ENCODE results near the gene KPNB1.

Gene KPNB1

GRCh38 chr17:47714773-47715396 is 65.2 kb downstream of the KPNB1 start:
- no peak for DNase-seq

GRCh38 chr17:47715669-47716325 is 66.1 kb downstream of the KPNB1 start:
- no peak for DNase-seq

- no peak for DNase-seq
These were observed 66.7 kb downstream of the KPNB1 start for GRCh38 chr17:47716375-47716774.

GRCh38 chr17:47717261-47717697 is 67.6 kb downstream of the KPNB1 start:
- peak; percentile 67 to 72 for DNase-seq

- DNase-seq: peak; percentile 67 to 70
These were observed 68.4 kb downstream of the KPNB1 start for GRCh38 chr17:47717979-47718621.

GRCh38 chr17:47718634-47719405 is 69.1 kb downstream of the KPNB1 start:
- DNase-seq: peak in 1 of 2 experiments; percentile 53

- DNase-seq: peak; percentile 89 to 90
These were observed 69.9 kb downstream of the KPNB1 start for GRCh38 chr17:47719411-47720152.

GRCh38 chr17:47720196-47720595 is 70.5 kb downstream of the KPNB1 start:
- DNase-seq: peak in 1 of 2 experiments; percentile 65

- peak; percentile 98 for DNase-seq
These were observed 71.2 kb downstream of the KPNB1 start for GRCh38 chr17:47720754-47721533.

GRCh38 chr17:47721725-47722124 is 72.0 kb downstream of the KPNB1 start:
- DNase-seq: peak in 1 of 2 experiments; percentile 58

- no peak for DNase-seq
These were observed 75.0 kb downstream of the KPNB1 start for GRCh38 chr17:47724705-47725104.

- DNase-seq: no peak
These were observed 75.9 kb downstream of the KPNB1 start for GRCh38 chr17:47725446-47726111.

- DNase-seq: peak; percentile 22 to 24
These were observed 77.3 kb downstream of the KPNB1 start for GRCh38 chr17:47726796-47727703.

GRCh38 chr17:47727704-47728036 is 78.0 kb downstream of the KPNB1 start:
- peak; percentile 15 to 16 for DNase-seq

- DNase-seq: peak; percentile 38 to 39
These were observed 78.6 kb downstream of the KPNB1 start for GRCh38 chr17:47728214-47728877.

- DNase-seq: peak; percentile 48 to 50
These were observed 79.8 kb downstream of the KPNB1 start for GRCh38 chr17:47729476-47729875.

- DNase-seq: peak in 1 of 2 experiments; percentile 26
These were observed 81.0 kb downstream of the KPNB1 start for GRCh38 chr17:47730681-47731080.

GRCh38 chr17:47731396-47731795 is 81.7 kb downstream of the KPNB1 start:
- peak in 1 of 2 experiments; percentile 36 for DNase-seq

- peak in 1 of 2 experiments; percentile 56 for DNase-seq
These were observed 82.8 kb downstream of the KPNB1 start for GRCh38 chr17:47732399-47733046.
